Measurements from ENCODE around the gene NUP58. TPM values are rescaled to one million over a fixed set of nuclear protein-coding genes. Genes with fewer than 3 reads are reported as not detected.

Gene NUP58, protein sequence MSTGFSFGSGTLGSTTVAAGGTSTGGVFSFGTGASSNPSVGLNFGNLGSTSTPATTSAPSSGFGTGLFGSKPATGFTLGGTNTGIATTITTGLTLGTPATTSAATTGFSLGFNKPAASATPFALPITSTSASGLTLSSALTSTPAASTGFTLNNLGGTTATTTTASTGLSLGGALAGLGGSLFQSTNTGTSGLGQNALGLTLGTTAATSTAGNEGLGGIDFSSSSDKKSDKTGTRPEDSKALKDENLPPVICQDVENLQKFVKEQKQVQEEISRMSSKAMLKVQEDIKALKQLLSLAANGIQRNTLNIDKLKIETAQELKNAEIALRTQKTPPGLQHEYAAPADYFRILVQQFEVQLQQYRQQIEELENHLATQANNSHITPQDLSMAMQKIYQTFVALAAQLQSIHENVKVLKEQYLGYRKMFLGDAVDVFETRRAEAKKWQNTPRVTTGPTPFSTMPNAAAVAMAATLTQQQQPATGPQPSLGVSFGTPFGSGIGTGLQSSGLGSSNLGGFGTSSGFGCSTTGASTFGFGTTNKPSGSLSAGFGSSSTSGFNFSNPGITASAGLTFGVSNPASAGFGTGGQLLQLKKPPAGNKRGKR
- polyA plus RNA-seq (ENCODE audit: insufficient read length in 4 of 4): 10 to 100 TPM; 41.1 to 70.5 (median 50.0) TPM

DNA sequence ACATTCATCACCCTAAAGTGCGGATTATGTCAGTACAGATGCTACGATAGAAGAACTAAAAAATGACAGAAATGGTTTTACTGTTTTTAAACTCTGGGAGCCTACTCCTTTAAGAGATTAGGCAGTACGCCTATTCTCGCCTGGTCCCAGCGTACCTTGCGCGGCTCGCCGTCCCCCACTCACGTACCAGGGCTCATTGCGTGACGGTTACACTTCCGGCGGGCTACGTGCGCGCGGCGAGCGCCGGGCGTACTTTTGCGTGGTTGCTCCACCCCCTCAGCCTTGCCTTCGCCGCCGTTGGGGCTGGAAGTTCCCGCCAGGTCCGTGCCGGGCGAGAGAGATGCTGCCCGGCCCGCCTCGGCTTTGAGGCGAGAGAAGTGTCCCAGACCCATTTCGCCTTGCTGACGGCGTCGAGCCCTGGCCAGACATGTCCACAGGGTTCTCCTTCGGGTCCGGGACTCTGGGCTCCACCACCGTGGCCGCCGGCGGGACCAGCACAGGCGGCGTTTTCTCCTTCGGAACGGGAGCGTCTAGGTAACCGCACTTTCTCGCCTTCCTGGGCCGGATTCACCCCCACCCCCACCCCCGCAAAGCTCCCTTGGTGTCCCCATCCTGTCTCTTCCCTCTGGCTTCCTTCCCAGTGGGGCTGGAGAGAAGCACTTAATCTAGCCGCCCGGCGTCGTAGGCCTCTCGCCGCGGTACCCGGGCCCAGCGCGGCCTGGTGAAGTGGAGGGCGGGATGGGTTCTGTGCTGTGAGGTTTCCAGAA is at the start of gene NUP58:
Gene NUP58 (plus strand): TSS at position 279 of the 767 bp plus-strand sequence. CDS start 149 bp downstream, at position 428.
- peak; percentile 82 to 94 (median 86) for DNase-seq (ENCODE audit: low read depth in 4 of 4, low spot score in 2 of 4)

DNA sequence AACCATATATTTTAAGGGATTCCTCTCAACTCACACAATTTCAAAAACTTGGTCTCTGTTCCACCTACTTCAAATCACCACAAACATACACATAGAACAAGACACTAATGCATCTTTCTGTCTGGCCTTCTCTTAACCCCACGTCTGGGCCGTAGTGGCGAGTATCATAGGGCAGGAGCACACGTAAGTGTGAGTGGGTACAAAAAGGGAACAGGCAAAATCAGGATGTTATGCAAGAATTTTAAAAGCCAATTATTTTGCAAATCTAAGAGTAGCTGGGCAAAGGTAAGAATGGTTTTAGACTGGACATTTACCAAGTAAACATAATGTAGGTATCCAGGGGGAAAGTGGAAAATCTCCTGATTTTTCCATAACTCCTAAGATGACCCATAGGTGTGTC is 49.2 kb upstream of the NUP58 start:
- no peak for DNase-seq (ENCODE audit: low read depth in 4 of 4, low spot score in 2 of 4)

DNA sequence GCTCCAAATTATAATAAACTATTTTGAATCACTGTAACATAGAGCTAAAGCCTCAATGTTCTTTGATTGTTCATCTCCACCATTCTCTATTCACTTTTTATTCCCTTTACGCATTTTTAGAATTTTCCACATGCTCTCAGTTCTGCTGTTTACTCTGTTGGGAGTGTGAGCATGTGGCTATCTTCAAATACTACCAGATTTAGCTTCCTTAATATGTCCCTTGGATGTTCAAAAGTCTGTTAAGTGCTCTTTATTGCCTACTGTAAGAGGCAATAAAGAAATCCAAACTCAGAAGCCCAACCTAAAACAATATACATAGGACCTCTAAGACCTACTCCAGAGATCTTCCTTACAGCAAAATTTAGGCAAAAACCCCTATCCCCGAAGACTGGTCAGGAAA is 48.7 kb upstream of the NUP58 start:
- DNase-seq (ENCODE audit: low read depth in 4 of 4, low spot score in 2 of 4): no peak

DNA sequence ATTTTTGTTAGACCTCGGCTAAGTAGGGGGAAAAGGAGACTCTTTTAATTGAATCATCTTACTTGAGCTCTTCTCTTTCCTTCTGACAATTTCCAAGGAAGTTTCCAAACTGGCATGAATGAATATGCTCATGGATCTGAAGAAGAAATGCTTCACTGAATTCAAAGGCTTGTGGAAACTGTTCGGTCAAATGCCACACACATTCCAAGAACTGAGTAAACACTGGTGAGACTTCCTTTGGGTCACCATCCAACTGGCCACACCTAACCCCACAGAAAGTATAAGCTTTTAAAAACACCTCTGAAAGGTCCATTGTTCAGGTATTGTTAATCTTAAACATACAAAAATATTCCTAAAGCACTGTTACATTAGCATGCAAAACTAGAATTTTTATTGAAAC is 47.7 kb upstream of the NUP58 start:
- DNase-seq (ENCODE audit: low read depth in 4 of 4, low spot score in 2 of 4): no peak

DNA sequence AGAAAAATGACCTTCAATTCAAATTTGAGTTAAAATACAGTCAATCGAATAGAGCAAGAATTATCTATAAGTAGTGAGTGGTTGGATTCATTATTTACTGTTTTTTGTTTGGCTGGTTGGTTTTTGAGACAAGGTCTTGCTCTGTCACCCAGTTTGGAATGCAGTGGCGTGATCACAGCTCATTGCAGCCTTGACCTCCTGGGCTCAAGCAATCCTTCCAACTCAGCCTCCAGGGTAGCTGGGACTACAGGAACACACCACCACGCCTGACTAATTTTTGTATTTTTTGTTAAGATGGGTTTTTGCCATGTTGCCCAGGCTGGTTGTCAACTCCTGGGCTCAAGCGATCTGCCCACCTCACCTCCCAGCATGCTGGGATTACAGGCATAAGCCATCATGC is 39.2 kb upstream of the NUP58 start:
- DNase-seq (ENCODE audit: low read depth in 4 of 4, low spot score in 2 of 4): no peak

DNA sequence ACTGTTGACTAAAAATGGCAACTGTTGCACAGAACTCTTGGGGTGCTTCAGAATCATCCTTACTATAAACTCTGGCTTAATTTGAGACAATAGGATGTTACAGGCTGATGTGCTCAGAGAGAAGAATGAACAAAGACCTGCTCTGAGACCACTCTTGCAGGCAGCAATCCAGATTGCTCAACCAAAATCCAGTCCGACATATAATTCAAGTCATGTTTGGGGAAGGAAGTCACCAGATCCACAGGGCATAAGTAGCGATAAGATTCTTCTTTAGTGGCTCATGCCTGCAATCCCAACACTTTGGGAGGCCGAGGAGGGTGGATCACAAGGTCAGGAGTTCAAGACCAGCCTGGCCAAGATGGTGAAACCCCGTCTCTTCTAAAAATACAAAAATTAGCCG is 34.7 kb upstream of the NUP58 start:
- no peak for DNase-seq (ENCODE audit: low read depth in 4 of 4, low spot score in 2 of 4)

DNA sequence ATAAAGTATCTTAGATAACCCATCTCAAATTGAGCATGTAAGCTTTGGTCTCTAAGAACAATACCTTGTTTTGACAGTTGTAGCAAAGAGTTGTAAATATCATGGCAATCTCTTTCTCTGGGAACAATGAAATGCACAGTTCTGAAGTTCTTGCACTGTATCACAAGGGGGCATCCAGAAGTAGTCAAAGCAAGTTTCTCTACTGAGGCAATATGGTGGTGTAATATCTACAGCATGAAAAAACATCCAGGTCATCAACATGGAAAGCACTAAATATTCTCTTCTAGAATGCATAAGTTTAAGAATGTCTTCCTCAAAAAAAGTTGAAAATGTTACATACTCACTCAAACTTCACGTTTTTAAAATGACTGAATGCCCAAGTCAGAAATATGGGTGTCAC is 33.7 kb upstream of the NUP58 start:
- DNase-seq (ENCODE audit: low read depth in 4 of 4, low spot score in 2 of 4): no peak

DNA sequence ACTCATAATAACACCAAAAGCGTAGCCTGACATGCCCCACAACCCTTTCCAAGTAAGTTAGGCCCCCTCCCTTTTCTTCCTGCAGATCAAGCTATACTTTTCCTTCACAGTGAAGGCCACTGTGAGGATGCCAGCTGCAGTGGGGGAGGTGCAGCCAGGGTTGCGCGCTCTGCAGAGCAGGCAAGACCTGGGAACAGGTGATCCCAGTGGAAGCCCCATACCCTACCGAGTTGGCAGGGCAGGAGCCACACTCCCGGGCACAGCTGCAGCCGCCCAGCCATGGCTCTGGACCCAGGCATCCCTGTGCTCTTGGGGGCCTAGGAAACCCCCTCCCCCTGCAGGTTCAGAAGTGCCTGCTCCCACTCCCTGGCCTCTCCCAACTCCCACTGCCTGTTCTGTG is 32.9 kb upstream of the NUP58 start:
- no peak for DNase-seq (ENCODE audit: low read depth in 4 of 4, low spot score in 2 of 4)

DNA sequence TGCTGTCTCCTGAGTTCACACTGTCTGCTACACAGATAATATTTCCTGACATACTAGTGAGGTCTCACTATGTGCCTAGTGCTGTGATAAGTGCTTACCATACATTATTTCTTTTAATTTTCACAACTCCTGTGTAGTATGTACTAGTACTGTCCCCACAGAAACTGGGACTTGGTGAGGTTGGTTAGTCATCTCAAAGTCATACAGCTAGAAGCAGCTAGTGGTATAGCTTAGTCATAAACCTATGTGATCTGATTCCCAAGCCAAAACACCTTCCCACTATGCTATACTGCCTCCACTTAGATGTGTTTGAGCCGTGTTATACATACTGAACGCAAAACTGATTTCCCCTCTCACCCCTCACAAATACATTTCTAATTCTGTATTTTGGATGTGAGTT is 24.7 kb upstream of the NUP58 start:
- DNase-seq (ENCODE audit: low read depth in 4 of 4, low spot score in 2 of 4): no peak

DNA sequence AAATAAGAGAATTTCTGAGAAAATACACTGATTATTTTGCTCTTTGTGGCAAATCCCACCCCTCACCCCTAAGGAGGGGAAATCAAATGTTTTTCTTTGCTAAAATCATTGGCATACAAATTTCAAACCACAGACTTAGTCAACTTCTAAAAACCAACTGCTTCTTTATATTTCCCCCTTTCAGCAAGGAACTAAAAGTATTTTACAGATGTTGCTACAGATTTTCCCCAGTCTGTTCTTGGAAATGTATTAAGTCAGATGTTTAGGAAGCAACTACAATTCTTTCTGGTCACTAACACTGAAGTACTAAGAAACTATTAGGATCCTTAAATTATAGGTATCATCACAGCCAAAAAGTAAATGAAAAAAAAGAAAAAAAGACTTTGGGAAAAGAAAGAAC is 21.0 kb upstream of the NUP58 start:
- DNase-seq (ENCODE audit: low read depth in 4 of 4, low spot score in 2 of 4): no peak

DNA sequence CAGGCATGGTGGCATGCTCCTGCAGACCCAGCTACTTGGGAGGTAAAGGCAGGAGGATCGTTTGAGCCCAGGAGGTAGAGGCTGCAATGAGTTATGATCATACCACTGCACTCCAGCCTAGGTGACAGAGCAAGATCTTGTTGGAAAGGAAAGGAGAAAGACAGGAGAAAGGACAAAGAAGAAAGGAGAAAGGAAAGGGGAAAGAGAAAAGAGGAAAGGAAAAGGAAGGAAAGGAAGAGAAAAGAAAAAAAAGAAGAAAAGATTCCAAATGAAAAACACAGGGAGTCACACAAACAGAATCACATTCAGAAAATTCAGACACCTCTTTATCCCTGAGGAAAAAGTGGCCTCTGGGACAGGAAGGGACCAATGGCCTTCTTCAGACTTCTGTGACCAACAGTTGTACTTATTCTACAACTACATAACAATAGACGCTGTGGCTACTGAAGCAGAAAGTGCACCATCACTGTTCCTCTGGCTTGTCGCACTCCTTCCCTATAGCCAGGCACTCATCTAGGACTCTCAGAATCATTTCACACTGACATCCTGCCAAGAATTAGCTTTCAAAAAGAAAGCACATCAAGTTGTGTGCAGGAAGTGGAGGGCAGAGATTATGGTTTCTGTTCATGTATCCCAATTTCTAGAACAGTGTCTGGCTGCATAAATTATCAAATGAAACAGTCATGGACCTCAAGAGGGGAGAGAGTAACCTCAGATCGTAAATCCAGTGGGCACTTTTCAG is 20.1 kb upstream of the NUP58 start:
- no peak for DNase-seq (ENCODE audit: low read depth in 4 of 4, low spot score in 2 of 4)

DNA sequence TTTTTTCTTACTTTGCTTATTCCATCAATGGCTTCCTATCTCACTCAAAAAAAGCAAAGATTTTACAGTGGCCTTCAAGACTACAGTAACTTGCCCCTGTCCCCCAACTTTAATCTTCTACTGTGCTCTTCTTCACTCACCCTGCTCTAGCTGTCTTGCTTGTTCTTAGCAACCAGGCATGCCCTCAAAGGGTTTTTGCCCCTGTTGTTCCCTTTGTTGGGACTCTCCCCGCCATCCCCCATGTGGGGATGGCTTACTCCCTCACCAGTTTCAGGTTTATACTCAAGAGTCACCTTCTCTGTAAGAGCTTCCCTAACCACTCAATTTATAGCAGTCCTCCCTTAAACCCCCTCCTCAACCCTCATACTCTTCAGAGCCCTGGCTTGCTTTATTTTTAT is 19.5 kb upstream of the NUP58 start:
- DNase-seq (ENCODE audit: low read depth in 4 of 4, low spot score in 2 of 4): no peak

DNA sequence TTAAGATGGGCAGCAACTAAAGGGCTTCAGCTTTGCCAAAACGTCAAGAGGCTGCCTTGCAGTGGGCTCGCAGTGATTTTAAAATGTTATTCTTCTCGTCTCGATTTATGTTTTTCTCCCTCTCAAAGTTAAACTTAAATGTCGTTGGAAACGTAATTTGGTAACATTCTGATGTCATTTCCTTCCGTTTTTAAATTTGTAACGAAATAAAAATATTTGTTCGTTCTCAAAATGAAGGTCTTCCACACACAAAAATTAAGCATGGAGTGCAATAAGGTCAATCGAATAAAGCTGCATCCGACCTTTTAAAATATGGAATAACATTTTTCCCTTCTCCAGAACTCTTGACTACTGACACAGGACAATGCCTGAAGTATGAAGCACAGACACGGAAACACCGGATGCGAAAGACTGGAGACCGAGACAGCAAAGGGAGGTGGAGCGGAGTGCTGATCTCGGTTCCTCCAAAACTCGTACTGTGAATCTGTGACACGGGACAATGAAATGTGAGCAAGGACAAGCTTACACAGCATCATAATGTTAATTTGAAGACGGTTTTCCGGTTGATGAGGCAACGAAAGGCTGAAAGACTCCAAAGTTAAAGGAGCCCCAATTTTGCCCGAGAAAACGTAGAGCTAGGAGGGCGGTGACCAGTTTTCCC is 15.0 kb upstream of the NUP58 start:
- DNase-seq (ENCODE audit: low read depth in 4 of 4, low spot score in 2 of 4): peak; percentile 18 to 39 (median 24)

DNA sequence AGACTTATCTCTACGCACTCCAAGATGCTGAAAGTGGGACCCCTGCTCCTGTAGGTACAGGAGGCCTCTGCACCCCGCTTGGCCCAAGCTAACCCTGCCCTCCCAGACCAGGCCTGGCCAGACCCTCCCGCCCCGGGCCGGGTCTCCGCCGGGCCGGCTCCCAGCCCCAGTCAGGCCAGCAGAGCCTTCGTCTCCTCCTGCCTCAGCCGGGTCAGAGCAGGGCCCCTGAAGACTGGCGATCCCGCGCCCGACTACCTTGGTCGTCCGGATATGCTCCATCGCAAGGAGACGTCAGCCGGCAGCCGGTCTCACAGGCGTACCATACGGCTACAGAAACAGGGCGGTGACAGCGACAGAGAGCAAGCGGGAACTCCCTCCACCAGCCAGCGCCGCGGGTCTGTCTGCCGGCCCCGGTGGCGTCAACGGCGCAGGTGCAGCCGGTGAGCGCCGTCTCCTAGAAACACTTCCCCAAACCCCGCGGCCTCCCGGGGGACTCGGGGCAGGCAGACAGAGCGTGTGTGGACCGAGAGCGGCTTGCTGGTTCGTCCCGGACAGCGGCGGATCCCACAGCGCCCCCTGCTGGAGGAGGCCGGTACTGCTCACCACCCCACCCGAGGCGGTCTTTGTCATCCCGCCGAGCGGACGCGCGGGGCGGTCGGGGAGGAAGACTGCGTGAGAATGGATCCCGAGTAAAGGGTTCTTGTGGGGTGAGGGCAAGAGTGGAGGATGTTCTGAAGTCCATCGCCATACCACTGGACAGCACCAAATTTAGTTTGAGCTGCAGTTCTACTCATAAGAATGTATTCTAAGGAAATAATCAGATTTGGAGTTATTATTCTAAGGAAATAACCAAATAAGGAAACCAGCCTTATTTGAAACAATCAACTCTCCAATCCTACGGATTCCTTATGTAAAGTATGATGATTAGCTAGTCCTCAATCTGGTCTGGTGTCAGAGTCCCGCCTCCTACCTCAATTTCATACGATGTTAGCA is 14.2 kb upstream of the NUP58 start, which contains the start of gene MTMR6:
Gene MTMR6 (minus strand): TSS at position 520 of the 993 bp plus-strand sequence. CDS start 241 bp downstream, at position 279.
- DNase-seq (ENCODE audit: low read depth in 4 of 4, low spot score in 2 of 4): peak; percentile 71 to 82 (median 78)

DNA sequence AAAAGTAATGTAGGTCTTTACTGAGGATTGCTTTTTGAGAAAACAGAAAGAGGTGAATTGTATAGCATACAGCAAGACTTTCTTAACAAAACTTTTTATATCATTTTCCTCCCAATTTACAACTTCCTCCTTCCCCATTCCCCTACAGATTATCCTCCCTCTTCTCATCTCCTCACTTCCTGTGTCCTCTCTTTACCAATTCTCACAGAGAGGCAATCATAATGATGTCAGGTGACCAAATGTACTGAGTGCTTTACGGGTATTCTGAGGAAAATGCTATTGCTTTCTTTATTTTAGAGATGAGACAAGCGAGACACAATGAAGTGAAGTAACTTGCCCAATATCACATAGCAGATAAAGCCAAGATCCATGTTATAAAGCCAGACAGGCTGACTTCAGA is 12.5 kb upstream of the NUP58 start:
- no peak for DNase-seq (ENCODE audit: low read depth in 4 of 4, low spot score in 2 of 4)

DNA sequence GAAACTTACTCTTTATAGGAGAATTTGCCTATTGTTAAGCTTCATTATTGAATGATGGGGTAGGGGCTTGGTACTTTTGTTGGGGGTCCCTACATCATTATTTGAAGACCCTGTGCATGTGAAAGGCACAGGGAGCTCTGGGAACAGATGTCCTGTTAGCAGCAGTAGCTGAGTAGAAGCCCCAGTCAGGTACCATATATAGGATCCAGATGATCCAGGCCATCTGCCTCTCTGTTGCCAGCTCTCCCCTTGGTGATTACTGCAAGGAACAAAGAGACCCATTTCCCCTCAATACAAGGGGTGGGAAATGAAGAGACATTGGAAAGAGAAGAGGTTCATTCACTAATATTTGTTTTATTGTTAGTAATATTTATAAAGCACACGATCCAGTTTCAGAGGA is 9.7 kb upstream of the NUP58 start:
- no peak for DNase-seq (ENCODE audit: low read depth in 4 of 4, low spot score in 2 of 4)

DNA sequence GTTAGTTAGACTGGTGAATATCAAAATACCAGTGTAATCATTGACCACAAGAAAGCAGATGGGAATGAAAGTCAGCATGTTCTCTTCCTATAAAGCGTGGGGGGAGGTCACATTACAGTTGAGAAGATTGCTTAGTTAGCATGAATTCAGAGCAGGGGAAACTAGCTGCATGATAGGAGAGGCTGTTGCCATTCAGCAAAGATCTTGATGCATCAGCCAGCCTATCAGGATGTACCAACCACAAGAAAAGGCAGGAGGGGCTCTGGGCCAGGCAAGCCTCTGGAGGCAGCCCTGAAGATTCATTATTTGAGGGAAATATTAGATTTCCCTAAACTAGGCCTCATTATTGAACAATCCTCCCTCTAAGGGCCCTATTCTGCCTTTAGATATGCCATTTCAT is 9.1 kb upstream of the NUP58 start:
- no peak for DNase-seq (ENCODE audit: low read depth in 4 of 4, low spot score in 2 of 4)

DNA sequence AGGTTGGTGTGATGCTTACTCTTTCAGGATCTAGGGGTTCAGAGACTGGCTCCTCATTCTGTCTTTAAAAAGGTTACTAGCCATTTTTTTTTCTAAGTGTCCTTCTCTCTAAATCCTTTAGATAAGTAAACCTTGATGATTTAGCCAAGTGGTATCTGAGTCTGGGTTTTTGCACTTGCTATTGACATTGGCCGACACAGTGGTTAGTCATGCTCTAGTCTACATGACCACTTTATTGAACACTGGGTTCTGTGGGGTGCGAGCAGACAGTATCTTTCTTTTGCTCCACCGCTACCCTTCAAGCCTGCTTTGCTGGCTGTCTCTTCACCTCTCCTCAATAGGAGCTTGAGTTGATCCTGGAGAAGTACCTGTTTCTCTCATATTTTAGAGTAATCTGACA is 6.2 kb upstream of the NUP58 start:
- DNase-seq (ENCODE audit: low read depth in 4 of 4, low spot score in 2 of 4): no peak

DNA sequence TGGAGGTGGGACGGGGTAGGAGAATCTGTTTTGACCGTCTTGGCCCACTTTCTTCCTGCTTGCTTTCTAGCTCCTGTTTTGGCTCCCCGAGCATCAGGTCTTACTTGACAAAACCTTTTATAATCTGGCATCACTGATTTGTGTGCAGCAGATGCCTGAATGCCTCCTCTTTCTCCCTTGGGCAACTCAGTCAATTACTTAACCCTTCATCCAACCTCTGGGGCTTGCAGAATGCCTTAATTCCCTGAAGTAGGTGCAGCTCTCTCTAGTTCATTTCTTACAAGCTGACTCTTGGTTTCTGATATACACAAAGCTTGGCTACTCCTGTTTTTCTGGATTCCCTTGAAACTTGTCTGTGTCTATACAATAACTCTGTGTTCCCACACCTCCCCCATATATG is 5.7 kb upstream of the NUP58 start:
- no peak for DNase-seq (ENCODE audit: low read depth in 4 of 4, low spot score in 2 of 4)
